Jurkat, Clone E6-1 (cell line): ENCODE data around the gene TLX2.

Experiments used
- DNase-seq: peaks from one replicate; pipeline ENCODE4 v3.0.0-alpha.2; 2011; ENCODE audit warnings: low read depth, low spot score
- H3K4me3 ChIP-seq: 2 replicates; pipeline ENCODE4 v1.5.1; 2011; ENCODE audit warnings: mild to moderate bottlenecking, low read length, control low read depth, moderate library complexity

Gene TLX2

GRCh38 chr2:74493546-74493945 is 20.7 kb upstream of the TLX2 start:
- DNase-seq: no peak
- no peak overlapping the region for H3K4me3 ChIP-seq

- DNase-seq: no peak
- H3K4me3 ChIP-seq: no peak overlapping the region
Measured at GRCh38 chr2:74495440-74495839, 18.8 kb upstream of the TLX2 start.

DNA sequence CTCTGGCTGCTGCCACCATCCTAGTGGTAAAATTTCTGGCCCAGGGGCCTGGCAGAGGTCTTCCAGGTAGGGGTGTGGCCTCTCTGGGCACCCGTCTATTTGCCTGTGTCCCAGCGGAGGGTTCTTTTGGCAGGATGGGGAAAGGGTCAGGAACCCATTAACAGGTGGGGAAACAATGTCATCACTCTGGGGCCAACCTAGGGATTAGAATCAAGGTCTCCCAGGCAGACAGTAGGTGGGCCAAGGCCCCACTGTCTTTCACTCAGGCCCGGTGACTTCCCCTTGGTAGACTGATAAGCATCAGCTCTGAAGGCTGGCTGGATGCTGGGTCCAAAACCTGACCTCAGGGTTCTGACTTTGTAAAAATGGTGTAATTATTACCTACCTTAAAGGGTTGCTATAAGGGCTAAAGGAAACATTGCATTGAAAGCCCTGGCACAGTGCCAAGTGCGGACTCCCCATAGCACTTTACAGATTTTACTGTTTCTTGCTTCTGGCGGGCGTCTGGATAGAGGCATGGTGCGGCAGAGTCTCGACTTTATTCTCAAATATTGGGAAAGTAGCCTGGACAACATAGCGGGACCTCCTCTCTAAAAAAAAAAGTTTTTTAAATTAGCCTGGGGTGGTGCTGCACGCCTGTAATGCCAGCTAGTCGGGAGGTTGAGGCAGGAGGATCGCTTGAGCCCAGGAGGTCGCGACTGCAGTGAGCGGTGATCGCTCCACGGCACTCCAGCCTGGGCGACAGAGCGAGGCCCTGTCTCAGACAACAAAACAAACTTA is 17.1 kb upstream of the TLX2 start:
- no peak overlapping the region for H3K4me3 ChIP-seq
- DNase-seq: no peak

- H3K4me3 ChIP-seq: no peak overlapping the region
- DNase-seq: no peak
Measured at GRCh38 chr2:74497777-74498499, 16.3 kb upstream of the TLX2 start.

GRCh38 chr2:74498500-74499266 is 15.6 kb upstream of the TLX2 start:
- no peak overlapping the region for H3K4me3 ChIP-seq
- no peak for DNase-seq

- no peak within 1 kb of the TSS for H3K4me3 ChIP-seq
- no peak for DNase-seq
Measured at GRCh38 chr2:74499267-74499939, 14.8 kb upstream of the TLX2 start, which contains the start of gene LBX2. TSS of gene LBX2 (minus strand) at chr2:74499603. CDS start at chr2:74499537, 66 bp downstream.

GRCh38 chr2:74499940-74500577 is 14.2 kb upstream of the TLX2 start:
- no peak overlapping the region for H3K4me3 ChIP-seq

DNA sequence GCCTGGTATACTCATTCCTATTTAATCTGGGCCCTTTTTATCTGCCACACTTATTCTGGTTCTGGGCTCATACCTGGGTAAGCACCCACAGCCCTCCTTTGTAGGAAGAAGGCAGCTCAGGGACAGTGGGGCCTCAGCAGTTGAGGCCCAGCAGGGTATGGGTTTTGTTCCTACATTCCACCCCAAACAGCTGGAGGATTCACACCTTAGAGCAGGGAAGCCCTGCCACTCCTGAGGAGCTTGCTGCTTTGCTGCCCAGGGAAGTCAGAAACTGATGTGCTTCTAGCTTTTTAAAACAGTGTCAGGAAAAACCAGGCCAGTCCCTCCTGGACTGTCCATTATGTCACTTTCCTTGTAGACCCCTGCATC is 13.7 kb upstream of the TLX2 start:
- DNase-seq: no peak
- H3K4me3 ChIP-seq: no peak overlapping the region

More at GRCh38 chr2:74499940-74500577, 14.2 kb upstream of the TLX2 start:
- no peak for DNase-seq

- no peak for DNase-seq
- no peak overlapping the region for H3K4me3 ChIP-seq
Measured at GRCh38 chr2:74501335-74502071, 12.7 kb upstream of the TLX2 start.

DNA sequence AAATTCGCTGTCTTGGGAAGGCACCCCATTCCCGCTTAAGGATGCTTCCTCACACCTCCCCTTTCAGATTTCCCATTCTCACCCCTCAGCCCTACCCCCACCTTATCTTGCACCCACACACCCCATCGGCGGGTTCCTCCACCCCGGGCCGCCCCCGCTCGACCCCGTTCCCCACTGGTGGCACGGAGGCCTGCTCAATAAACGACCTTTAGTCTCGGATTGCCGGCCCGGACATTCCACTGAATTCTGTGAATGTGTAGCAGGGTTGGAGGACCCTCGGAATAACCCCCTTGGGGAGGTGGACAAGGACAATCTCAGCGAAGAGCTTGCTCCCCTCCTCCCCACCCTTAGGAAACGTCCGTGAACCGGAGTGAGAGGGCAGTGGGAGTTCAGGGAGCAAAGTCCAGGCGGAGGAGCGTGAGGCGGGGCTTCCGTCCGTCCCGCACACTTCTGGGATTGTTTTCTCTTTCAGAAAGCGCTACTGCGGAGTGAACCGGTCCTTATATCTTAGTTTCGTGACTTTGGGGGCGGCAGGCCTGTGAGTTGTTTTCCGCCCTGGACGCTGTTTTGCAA is 12.0 kb upstream of the TLX2 start:
- DNase-seq: no peak
- no peak overlapping the region for H3K4me3 ChIP-seq

DNA sequence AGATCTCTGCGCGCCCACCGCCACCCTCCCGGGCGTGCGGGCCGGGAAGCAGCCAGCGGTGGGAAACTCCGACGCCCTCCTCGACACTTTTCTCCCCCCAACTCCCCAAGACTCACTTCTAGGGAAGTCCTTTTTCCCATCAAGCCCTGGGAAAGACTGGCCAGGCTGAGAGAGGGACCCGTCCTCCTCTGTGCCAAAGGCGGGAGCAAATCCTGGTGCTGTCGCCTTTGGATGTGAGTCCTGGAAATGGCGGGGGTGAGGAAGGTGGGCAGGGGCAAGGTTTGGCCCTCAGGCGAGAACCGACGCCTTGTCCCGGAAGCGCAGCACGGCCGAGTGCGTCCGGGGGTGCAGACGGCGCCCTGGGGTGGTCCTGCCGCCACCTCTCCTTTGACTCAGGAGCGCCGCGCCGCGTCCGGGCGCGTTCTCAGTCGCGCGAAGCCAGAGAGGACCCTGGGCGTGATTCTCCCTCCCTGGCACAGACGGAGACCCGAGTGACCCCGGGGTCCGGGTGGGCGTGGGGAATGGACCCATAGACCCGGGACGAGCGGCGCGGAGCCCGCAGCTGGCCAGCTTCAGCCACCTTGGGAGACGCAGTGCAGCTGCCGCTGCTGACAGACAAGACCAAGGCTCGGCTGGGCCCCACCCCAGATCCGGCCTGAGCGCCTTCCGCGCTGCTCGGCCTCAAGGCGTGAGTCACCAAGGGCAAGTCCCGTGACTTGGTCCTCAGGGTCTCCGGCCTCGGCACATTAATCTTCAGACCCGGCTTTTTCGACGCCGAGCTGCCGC is 11.3 kb upstream of the TLX2 start:
- no peak for DNase-seq
- no peak overlapping the region for H3K4me3 ChIP-seq

- no peak for DNase-seq
- no peak overlapping the region for H3K4me3 ChIP-seq
Measured at GRCh38 chr2:74503506-74504475, 10.5 kb upstream of the TLX2 start.

DNA sequence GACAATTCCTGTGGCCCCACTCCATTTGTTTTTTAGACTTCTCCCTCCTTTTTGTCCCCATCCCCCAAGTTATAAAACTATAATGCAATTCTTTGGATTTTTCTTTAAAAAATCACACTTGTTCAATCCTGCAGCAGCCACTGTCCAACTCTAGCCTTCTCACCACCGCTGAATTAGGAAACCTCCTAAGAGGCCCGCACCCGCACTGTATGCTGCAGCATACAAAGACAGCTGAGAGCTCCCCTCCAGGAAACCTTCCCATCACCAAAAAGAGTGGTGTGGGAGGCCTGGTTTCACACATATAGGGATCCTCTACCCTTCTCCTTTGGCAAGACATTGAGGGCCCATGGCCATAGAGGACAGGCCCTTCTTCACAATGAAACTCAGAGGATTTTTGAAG is 9.7 kb upstream of the TLX2 start:
- DNase-seq: no peak
- no peak overlapping the region for H3K4me3 ChIP-seq

GRCh38 chr2:74505448-74506246 is 8.6 kb upstream of the TLX2 start:
- no peak overlapping the region for H3K4me3 ChIP-seq
- DNase-seq: no peak

GRCh38 chr2:74507145-74507925 is 6.9 kb upstream of the TLX2 start, which contains the start of gene PCGF1:
TSS of gene PCGF1 (minus strand) at chr2:74507695. CDS start at chr2:74507668, 27 bp downstream.
- peak within 1 kb of the TSS; percentile 90 for H3K4me3 ChIP-seq
- DNase-seq: peak; percentile 98
